SK-N-SH (cell line): ENCODE data around the gene LRP5. TPM values are rescaled to one million over a fixed set of nuclear protein-coding genes. Genes with fewer than 3 reads are reported as not detected.

Source experiments
- CTCF ChIA-PET: fragments of 300-600, 350-600 bp; formaldehyde crosslinking; extraction: SDS; loops from one replicate; lab custom pipeline; 2021; lab: Yijun Ruan, JAX
- POLR2A ChIA-PET: fragments of 350-600 bp; sonication (Branson Sonifier 250); formaldehyde crosslinking; extraction: SDS; loops from one replicate; lab custom pipeline; 2020; ENCODE audit warnings: antibody characterized with exemption, inconsistent platforms; lab: Yijun Ruan, JAX
- DNase-seq: peaks from one replicate; pipeline ENCODE4 v3.0.0; 2012
- H2AFZ ChIP-seq: fragments of 200-600 bp; sonication (generic); 2 replicates; pipeline ENCODE4 v1.8.1; 2016; ENCODE audit warnings: antibody characterized with exemption, mild to moderate bottlenecking, low read depth
- H3F3A ChIP-seq: fragments of 200-600 bp; sonication (generic); replicated peaks from 2 replicates; pipeline ENCODE3; 2016; ENCODE audit warnings: antibody characterized with exemption, mild to moderate bottlenecking; ENCODE audit not compliant: insufficient read depth
- H3K27ac ChIP-seq, 2 experiments: fragments of 200-500 bp in 1 of 2; fragments of 200-600 bp in 1 of 2; sonication (Bioruptor generic) in 1 of 2; sonication (generic), shearing (Covaris generic) in 1 of 2; 2 replicates each; pipeline versions ENCODE4 v1.5.1 to v1.6.1; 2014 to 2016; ENCODE audit warnings: low read depth in 2 of 2, inconsistent platforms in 1 of 2, low read length in 1 of 2, mild to moderate bottlenecking in 1 of 2, mixed read lengths in 1 of 2
- H3K27me3 ChIP-seq: fragments of 200-600 bp; sonication (generic), shearing (Covaris generic); 2 replicates; pipeline ENCODE4 v1.6.1; 2016; ENCODE audit warnings: mixed run types; ENCODE audit not compliant: insufficient read depth
- H3K36me3 ChIP-seq, 2 experiments: fragments of 200-500 bp in 1 of 2; fragments of 200-600 bp in 1 of 2; sonication (Bioruptor generic) in 1 of 2; sonication (generic) in 1 of 2; replicated peaks in 1 of 2; 2 replicates each; pipeline versions ENCODE3 to v1.5.1; 2014 to 2016; ENCODE audit warnings: low read length in 1 of 2, mild to moderate bottlenecking in 1 of 2; ENCODE audit not compliant: insufficient read depth in 2 of 2, control insufficient read depth in 1 of 2
- H3K4me1 ChIP-seq, 2 experiments: fragments of 200-500 bp in 1 of 2; fragments of 200-600 bp in 1 of 2; sonication (Bioruptor generic) in 1 of 2; sonication (generic), shearing (Covaris generic) in 1 of 2; 2 replicates each; pipeline versions ENCODE4 v1.5.1 to v1.6.1; 2014 to 2016; ENCODE audit warnings: low read depth in 1 of 2, low read length in 1 of 2, mixed run types in 1 of 2; ENCODE audit not compliant: insufficient read depth in 2 of 2, control insufficient read depth in 1 of 2
- H3K4me2 ChIP-seq: fragments of 200-600 bp; sonication (generic), shearing (Covaris generic); 2 replicates; pipeline ENCODE4 v1.6.1; 2017; ENCODE audit warnings: mixed run types
- H3K4me3 ChIP-seq, 2 experiments: fragments of 200-500 bp in 1 of 2; fragments of 200-600 bp in 1 of 2; sonication (Bioruptor generic) in 1 of 2; sonication (generic), shearing (Covaris generic) in 1 of 2; 2 replicates each; pipeline versions ENCODE4 v1.5.1 to v1.8.1; 2014 to 2016; ENCODE audit warnings: low read depth in 2 of 2, inconsistent platforms in 1 of 2, low read length in 1 of 2, mild to moderate bottlenecking in 1 of 2, mixed read lengths in 1 of 2, moderate library complexity in 1 of 2
- H3K79me2 ChIP-seq: fragments of 200-600 bp; sonication (generic); 2 replicates; pipeline ENCODE4 v1.8.1; 2017; ENCODE audit warnings: mild to moderate bottlenecking; ENCODE audit not compliant: insufficient read depth
- H3K9ac ChIP-seq: fragments of 200-600 bp; sonication (generic); 2 replicates; pipeline ENCODE4 v1.6.1; 2017; ENCODE audit warnings: mixed run types
- H3K9me2 ChIP-seq: fragments of 200-600 bp; sonication (generic); 2 replicates; pipeline ENCODE4 v1.6.1; 2017; ENCODE audit warnings: mixed run types
- H3K9me3 ChIP-seq: fragments of 200-600 bp; sonication (generic); 2 replicates; pipeline ENCODE4 v1.6.1; 2017; ENCODE audit warnings: mixed run types, mild to moderate bottlenecking, moderate library complexity
- H4K20me1 ChIP-seq: fragments of 200-600 bp; sonication (generic); 2 replicates; pipeline ENCODE4 v1.6.1; 2017; ENCODE audit warnings: mild to moderate bottlenecking, mixed run types; ENCODE audit not compliant: insufficient read depth
- MXI1 ChIP-seq: IDR thresholded peaks from 2 replicates; pipeline ENCODE4 v1.6.1; 2012; ENCODE audit warnings: mild to moderate bottlenecking, low read depth, low read length, improper control_type of control experiment
- NFIC ChIP-seq: IDR thresholded peaks from 2 replicates; pipeline ENCODE4 v1.4.0; 2012; ENCODE audit warnings: borderline replicate concordance
- RAD21 ChIP-seq: IDR thresholded peaks from 2 replicates; pipeline ENCODE4 v1.6.1; 2012; ENCODE audit warnings: mild to moderate bottlenecking, low read length
- SMC3 ChIP-seq: IDR thresholded peaks from 2 replicates; pipeline ENCODE4 v1.6.1; 2012; ENCODE audit warnings: low read depth, low read length, improper control_type of control experiment
- TCF12 ChIP-seq: IDR thresholded peaks from 2 replicates; pipeline ENCODE4 v1.4.0; 2012
- WGBS: methylation state at CpG from one replicate; pipeline ENCODE4 v1.1.6; 2017; ENCODE audit warnings: low lambda C conversion rate; 5-methylcytosine and 5-hydroxymethylcytosine counted together
- polyA plus RNA-seq, 3 experiments: library from polyadenylated mRNA; depleted of rRNA; stranded (reverse); fragments of >200 nt; gene quantifications; 2 replicates each; pipeline ENCODE4 v1.2.3, GENCODE V29; 2012
- TF ChIP-seq, protein P1 (sequence below): IDR thresholded peaks from 2 replicates; pipeline ENCODE4 v1.6.1; 2012; ENCODE audit warnings: mild to moderate bottlenecking, low read depth, low read length, moderate library complexity

LRP5 gene
- polyA plus RNA-seq, 1 of the 3 experiments (the other 2 are of a cell fraction), result 15.0 TPM

DNA sequence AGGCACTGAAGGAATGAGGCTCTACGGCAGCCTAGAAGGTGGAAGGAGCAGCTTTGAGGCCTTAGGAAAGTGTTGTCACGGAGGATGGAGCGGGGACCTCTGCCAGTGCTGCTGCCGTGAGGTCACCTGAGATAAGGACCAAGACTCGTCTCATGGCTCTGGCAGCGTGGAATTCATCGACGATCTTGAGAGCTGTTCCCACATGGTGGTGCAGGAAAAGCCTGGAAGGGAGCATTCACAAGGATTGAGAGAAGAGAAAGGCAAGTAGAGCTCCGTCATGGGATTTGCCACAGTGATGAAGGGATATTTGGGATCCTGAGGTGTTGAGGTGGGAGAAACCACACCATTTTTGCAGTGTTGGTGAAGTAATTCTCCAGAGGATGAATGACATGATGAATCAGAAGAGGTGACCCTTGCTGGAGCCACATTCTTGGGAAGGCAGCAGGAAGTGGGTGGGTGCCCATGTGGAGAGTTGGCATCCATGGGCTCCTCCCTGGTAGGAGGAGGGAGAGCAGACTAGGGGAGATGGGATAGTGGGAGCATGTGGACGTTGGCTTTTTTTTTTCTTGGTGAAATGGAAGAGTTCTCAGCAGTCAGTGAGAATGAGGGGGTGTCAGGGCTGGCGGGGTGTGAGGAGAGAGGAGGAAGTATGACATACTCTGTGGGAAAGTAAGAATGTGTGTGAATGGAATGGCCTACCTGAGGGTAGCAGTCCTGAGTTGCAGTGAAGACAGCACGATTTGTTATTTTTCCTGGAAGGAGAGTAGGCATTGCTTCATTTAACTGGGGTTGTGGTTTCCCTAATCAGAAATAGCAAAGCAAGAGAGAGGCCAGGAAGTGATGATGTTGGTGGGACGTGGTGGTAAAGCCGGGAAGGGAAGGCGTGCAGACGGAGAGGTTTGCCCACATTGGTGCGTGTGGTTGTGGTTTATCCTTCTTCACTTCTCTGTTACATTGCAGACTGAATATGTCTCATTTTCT is 159.3 kb downstream of the LRP5 start:
- Histone ChIP-seq H3K4me1 (peaks cover 16 to 27% of the 10 kb centered on the region in 2 experiments; a peak in 2 of 4 replicates), H3K4me2 (peak overlapping the region; percentile 26), H4K20me1 (peaks cover 83% of the 10 kb centered on the region), H2AFZ (no peak overlapping the region), H3K27ac (peak overlapping the region in 1 of 2 experiments; percentile 24; a peak in 2 of 4 replicates), H3K4me3 (no peak overlapping the region), H3K9me3 (no peaks in the 10 kb centered on the region), H3K36me3 (peaks cover 4 to 9% of the 10 kb centered on the region in 2 experiments), H3K27me3 (no peaks in the 10 kb centered on the region), H3K79me2 (peaks cover 96% of the 10 kb centered on the region), H3F3A (no peaks in the 10 kb centered on the region), H3K9me2 (no peaks in the 10 kb centered on the region), H3K9ac (no peak overlapping the region)
- ChIA-PET CTCF (no interaction called here), POLR2A (no interaction called here)
- TF ChIP-seq RAD21, result no peak
- WGBS, result 96% methylated on average over 17 of the region's 17 CpGs
- no peak for DNase-seq

DNA sequence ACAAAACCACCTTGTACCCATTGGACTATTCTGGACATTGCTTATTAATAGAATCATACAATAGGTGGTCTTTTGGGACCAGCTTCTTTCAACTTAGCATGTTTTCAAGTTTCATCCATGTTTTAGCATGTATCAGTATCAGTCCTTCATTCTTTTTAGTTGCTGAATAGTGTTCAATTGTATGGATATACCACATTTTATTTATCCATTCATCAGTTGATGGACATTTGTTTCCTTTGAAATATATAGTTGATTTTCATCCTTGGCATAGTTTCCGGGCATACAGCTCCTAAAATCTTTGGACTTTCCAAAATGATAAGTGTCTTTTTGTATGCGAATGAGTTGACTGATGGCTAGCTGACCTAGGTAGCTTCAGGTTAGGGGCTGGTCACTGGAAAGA is 160.4 kb downstream of the LRP5 start:
- CTCF ChIA-PET, result interaction anchor here (0.7 kb wide), 1 partner anchor 28 kb away, joined by 3 read pairs; no protein-coding TSS in a partner anchor
- no peaks in the 10 kb centered on the region for H3F3A ChIP-seq
- H3K9me3 ChIP-seq, result no peaks in the 10 kb centered on the region
- no peaks in the 10 kb centered on the region for H3K27me3 ChIP-seq
- peaks cover 16 to 27% of the 10 kb centered on the region in 2 experiments; a peak in 2 of 4 replicates for H3K4me1 ChIP-seq
- H3K9me2 ChIP-seq, result no peaks in the 10 kb centered on the region
- no peak for TF ChIP-seq NFIC
- no peak for TF ChIP-seq TCF12
- TF ChIP-seq SMC3, result no peak
- TF ChIP-seq, protein P1, sequence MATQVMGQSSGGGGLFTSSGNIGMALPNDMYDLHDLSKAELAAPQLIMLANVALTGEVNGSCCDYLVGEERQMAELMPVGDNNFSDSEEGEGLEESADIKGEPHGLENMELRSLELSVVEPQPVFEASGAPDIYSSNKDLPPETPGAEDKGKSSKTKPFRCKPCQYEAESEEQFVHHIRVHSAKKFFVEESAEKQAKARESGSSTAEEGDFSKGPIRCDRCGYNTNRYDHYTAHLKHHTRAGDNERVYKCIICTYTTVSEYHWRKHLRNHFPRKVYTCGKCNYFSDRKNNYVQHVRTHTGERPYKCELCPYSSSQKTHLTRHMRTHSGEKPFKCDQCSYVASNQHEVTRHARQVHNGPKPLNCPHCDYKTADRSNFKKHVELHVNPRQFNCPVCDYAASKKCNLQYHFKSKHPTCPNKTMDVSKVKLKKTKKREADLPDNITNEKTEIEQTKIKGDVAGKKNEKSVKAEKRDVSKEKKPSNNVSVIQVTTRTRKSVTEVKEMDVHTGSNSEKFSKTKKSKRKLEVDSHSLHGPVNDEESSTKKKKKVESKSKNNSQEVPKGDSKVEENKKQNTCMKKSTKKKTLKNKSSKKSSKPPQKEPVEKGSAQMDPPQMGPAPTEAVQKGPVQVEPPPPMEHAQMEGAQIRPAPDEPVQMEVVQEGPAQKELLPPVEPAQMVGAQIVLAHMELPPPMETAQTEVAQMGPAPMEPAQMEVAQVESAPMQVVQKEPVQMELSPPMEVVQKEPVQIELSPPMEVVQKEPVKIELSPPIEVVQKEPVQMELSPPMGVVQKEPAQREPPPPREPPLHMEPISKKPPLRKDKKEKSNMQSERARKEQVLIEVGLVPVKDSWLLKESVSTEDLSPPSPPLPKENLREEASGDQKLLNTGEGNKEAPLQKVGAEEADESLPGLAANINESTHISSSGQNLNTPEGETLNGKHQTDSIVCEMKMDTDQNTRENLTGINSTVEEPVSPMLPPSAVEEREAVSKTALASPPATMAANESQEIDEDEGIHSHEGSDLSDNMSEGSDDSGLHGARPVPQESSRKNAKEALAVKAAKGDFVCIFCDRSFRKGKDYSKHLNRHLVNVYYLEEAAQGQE, result no peak
- no peak for TF ChIP-seq MXI1
- POLR2A ChIA-PET, result no interaction called here
- no peak overlapping the region for H2AFZ ChIP-seq
- WGBS, result 98% methylated on average over 2 of the region's 2 CpGs
- DNase-seq, result no peak
- no peak overlapping the region for H3K27ac ChIP-seq
- H3K79me2 ChIP-seq, result peaks cover 96% of the 10 kb centered on the region
- peaks cover 81% of the 10 kb centered on the region for H4K20me1 ChIP-seq
- no peak overlapping the region for H3K4me3 ChIP-seq
- H3K9ac ChIP-seq, result no peak overlapping the region
- peaks cover 4 to 5% of the 10 kb centered on the region in 2 experiments for H3K36me3 ChIP-seq
- no peak overlapping the region for H3K4me2 ChIP-seq
